Endothelial cell of umbilical vein (primary cell): ENCODE results near the gene ENTPD7. TPM values are rescaled to one million over a fixed set of nuclear protein-coding genes. Genes with fewer than 3 reads are reported as not detected.

Experiments used
- BruUV-seq: library from RNA; stranded (reverse); fragments of 400-500 nt; replicated peaks from 2 replicates; lab custom pipeline; 2021; lab: Mats Ljungman, UMichigan
- CTCF ChIA-PET: fragments of 300-600, 350-600 bp; sonication (Branson Sonifier 250); formaldehyde crosslinking; loops from one replicate; lab custom pipeline; 2021; ENCODE audit warnings: antibody characterized with exemption, inconsistent platforms; lab: Charles Lee
- POLR2A ChIA-PET: fragments of 300-600, 350-600 bp; sonication (Branson Sonifier 250); formaldehyde crosslinking; loops from one replicate; lab custom pipeline; 2021; ENCODE audit warnings: antibody characterized with exemption, inconsistent platforms; lab: Charles Lee
- DNase-seq: peaks from one replicate; pipeline ENCODE4 v3.0.0-alpha.2; 2011; ENCODE audit warnings: low read depth, low spot score
- FAIRE-seq: peaks from 2 replicates; lab custom pipeline; 2011; peaks lifted over from hg19 to GRCh38; lab: Jason Lieb, UNC
- H2AFZ ChIP-seq: 2 replicates; pipeline ENCODE4 v1.6.0; 2012; ENCODE audit warnings: low read depth, low read length, control low read depth, inconsistent platforms
- H3K27ac ChIP-seq: 2 replicates; pipeline ENCODE4 v1.5.1; 2011; ENCODE audit warnings: low read depth, mild to moderate bottlenecking, control low read depth, low read length, moderate library complexity; ENCODE audit not compliant: insufficient read depth
- H3K27me3 ChIP-seq, 2 experiments: 2 replicates each; pipeline versions ENCODE4 v1.6.0 to v1.6.1; 2011; ENCODE audit warnings: low read length in 2 of 2, mixed read lengths in 1 of 2; ENCODE audit not compliant: control insufficient read depth in 2 of 2, insufficient read depth in 2 of 2
- H3K36me3 ChIP-seq, 2 experiments: 2 replicates in 1 of 2; 3 replicates in 1 of 2; pipeline ENCODE4 v1.5.1; 2011; ENCODE audit warnings: low read length in 2 of 2, mild to moderate bottlenecking in 1 of 2, moderate library complexity in 1 of 2; ENCODE audit not compliant: control insufficient read depth in 2 of 2, insufficient read depth in 2 of 2; ENCODE audit errors: extremely low read depth in 1 of 2
- H3K4me1 ChIP-seq: 3 replicates; pipeline ENCODE4 v1.5.1; 2011; ENCODE audit warnings: mild to moderate bottlenecking, low read length; ENCODE audit not compliant: control insufficient read depth, insufficient read depth; ENCODE audit errors: extremely low read depth
- H3K4me2 ChIP-seq: 2 replicates; pipeline ENCODE4 v1.6.1; 2011; ENCODE audit warnings: low read length, control low read depth, mixed read lengths; ENCODE audit not compliant: insufficient read depth
- H3K4me3 ChIP-seq, 3 experiments: fragments of 200-600 bp in 1 of 3; sonication (generic), shearing (Covaris generic) in 1 of 3; replicated peaks in 1 of 3; 2 replicates each; pipeline ENCODE4 v1.5.1; 2011 to 2016; ENCODE audit warnings: control low read depth in 3 of 3, low read length in 3 of 3, mild to moderate bottlenecking in 2 of 3, inconsistent platforms in 1 of 3, low read depth in 1 of 3, moderate library complexity in 1 of 3; ENCODE audit not compliant: insufficient read depth in 1 of 3
- H3K79me2 ChIP-seq: 2 replicates; pipeline ENCODE4 v1.6.0; 2012; ENCODE audit warnings: low read length, inconsistent platforms; ENCODE audit not compliant: control insufficient read depth, insufficient read depth
- H3K9ac ChIP-seq: replicated peaks from 2 replicates; pipeline ENCODE3; 2011; ENCODE audit warnings: low read length, control low read depth; ENCODE audit not compliant: insufficient read depth; ENCODE audit errors: extremely low read depth
- H3K9me1 ChIP-seq: replicated peaks from 3 replicates; pipeline ENCODE4 v1.6.0; 2011; ENCODE audit warnings: mild to moderate bottlenecking, low read length; ENCODE audit not compliant: control insufficient read depth, insufficient read depth; ENCODE audit errors: extremely low read depth
- H3K9me3 ChIP-seq: replicated peaks from 2 replicates; pipeline ENCODE4 v1.5.1; 2012; ENCODE audit warnings: low read length, inconsistent platforms; ENCODE audit not compliant: control insufficient read depth, insufficient read depth
- H4K20me1 ChIP-seq: replicated peaks from 2 replicates; pipeline ENCODE3; 2011; ENCODE audit warnings: mild to moderate bottlenecking, low read length; ENCODE audit not compliant: control insufficient read depth, insufficient read depth; ENCODE audit errors: extremely low read depth
- CTCF ChIP-seq, 2 donors: IDR thresholded peaks; 1 replicate in 1 of 2; 2 replicates in 1 of 2; pipeline ENCODE4 v1.5.1; 2011; ENCODE audit warnings: low read length in 2 of 2, mild to moderate bottlenecking in 2 of 2, moderate library complexity in 2 of 2, control low read depth in 1 of 2, inconsistent platforms in 1 of 2, low read depth in 1 of 2; ENCODE audit not compliant: insufficient read depth in 1 of 2; ENCODE audit errors: extremely low read depth in 1 of 2
- EZH2 ChIP-seq: IDR thresholded peaks from 2 replicates; pipeline ENCODE4 v1.6.1; 2012; ENCODE audit warnings: borderline replicate concordance, low read depth, mild to moderate bottlenecking, moderate library complexity, low read length, inconsistent platforms; ENCODE audit not compliant: severe bottlenecking
- FOS ChIP-seq: IDR thresholded peaks from 2 replicates; pipeline ENCODE4 v1.6.1; 2011; ENCODE audit warnings: mild to moderate bottlenecking, low read length, moderate library complexity, borderline replicate concordance; ENCODE audit not compliant: insufficient read depth
- GATA2 ChIP-seq: IDR thresholded peaks from 2 replicates; pipeline ENCODE4 v1.7.0; 2011; ENCODE audit warnings: low read depth, mild to moderate bottlenecking, moderate library complexity, mixed read lengths, low read length; ENCODE audit not compliant: insufficient read length, insufficient read depth
- JUN ChIP-seq: IDR thresholded peaks from 2 replicates; pipeline ENCODE4 v1.6.1; 2011; ENCODE audit warnings: borderline replicate concordance, low read depth; ENCODE audit not compliant: insufficient read length, insufficient read depth
- MAX ChIP-seq: IDR thresholded peaks from 2 replicates; pipeline ENCODE4 v1.6.1; 2011; ENCODE audit not compliant: insufficient read depth, insufficient read length
- MYC ChIP-seq: IDR thresholded peaks from one replicate; pipeline ENCODE4 v1.6.1; 2011; ENCODE audit warnings: mild to moderate bottlenecking, low read depth, low read length
- POLR2A ChIP-seq: IDR thresholded peaks from 2 replicates; pipeline ENCODE4 v1.6.1; 2012; ENCODE audit warnings: low read depth, mild to moderate bottlenecking, control low read depth, low read length
- POLR2AphosphoS5 ChIP-seq: IDR thresholded peaks from 2 replicates; pipeline ENCODE4 v1.6.1; 2012; ENCODE audit warnings: low read depth, mild to moderate bottlenecking, control low read depth, low read length, moderate library complexity; ENCODE audit not compliant: insufficient read depth
- dilution Hi-C: fragments of 300-500 bp; cut with MboI; formaldehyde crosslinking; loops from one replicate; pipeline ENCODE4 v1.15.0; 2019; ENCODE audit warnings: low sequenced_read_pairs; ENCODE audit not compliant: extremely low pct_ligation_motif_present
- intact Hi-C: fragments of 100-400 bp; cut with micrococcal nuclease; formaldehyde crosslinking; loops from one replicate; pipeline ENCODE4 v1.10.0; 2022
- polyA plus RNA-seq, 4 experiments: library from polyadenylated mRNA; depleted of rRNA in 3 of 4; stranded (reverse) in 3 of 4; unstranded in 1 of 4; fragments of >200 nt; gene quantifications; 2 replicates each; pipeline versions ENCODE4 v1.2.1 to v1.2.3, GENCODE V29; 2011 to 2012; ENCODE audit warnings: missing spikeins in 1 of 4
- total RNA-seq: library from RNA; stranded (reverse); gene quantifications from 2 replicates; pipeline ENCODE4 v1.2.3, GENCODE V29; 2021

Gene ENTPD7
- total and polyA plus RNA-seq, 2 donors (not counting 3 experiments of a cell fraction or from before 2014, with no cell fraction given), result 10.1 to 20.6 TPM

GRCh38 chr10:99672884-99673283 is 13.6 kb downstream of the ENTPD7 start:
- Histone ChIP-seq H3K4me3 (no peak overlapping the region), H3K4me2 (no peak overlapping the region), H3K9me3 (no peaks in the 10 kb centered on the region), H3K9me1 (no peaks in the 10 kb centered on the region), H4K20me1 (no peaks in the 10 kb centered on the region), H3K4me1 (no peaks in the 10 kb centered on the region), H3K36me3 (no peaks in the 10 kb centered on the region), H3K79me2 (no peaks in the 10 kb centered on the region), H3K27me3 (no peaks in the 10 kb centered on the region), H2AFZ (no peak overlapping the region), H3K27ac (no peak overlapping the region), H3K9ac (no peak overlapping the region)
- no peak for FAIRE-seq
- TF ChIP-seq CTCF (IDR thresholded peaks at IDR 0.05; ENCODE audit: extremely low read depth in 1 of 2, insufficient read depth in 1 of 2, low read depth in 1 of 2, low read length in 2 of 2) (no peak), POLR2AphosphoS5 (no peak), GATA2 (no peak), MAX (no peak), MYC (no peak), FOS (no peak), POLR2A (no peak), JUN (no peak), EZH2 (no peak)
- intact Hi-C loops (no loop called here), dilution Hi-C loops (no loop called here)
- DNase-seq, result no peak
- ChIA-PET CTCF (interaction anchor here (1.4 to 1.9 kb wide), 2 partner anchors 14 to 42 kb away, joined by 5 read pairs; partner anchors contain the start of gene ENTPD7), POLR2A (no interaction called here)
- BruUV-seq, result no TSS peak
